ENCODE data around the gene KLHL25.

The KLHL25 gene

DNA sequence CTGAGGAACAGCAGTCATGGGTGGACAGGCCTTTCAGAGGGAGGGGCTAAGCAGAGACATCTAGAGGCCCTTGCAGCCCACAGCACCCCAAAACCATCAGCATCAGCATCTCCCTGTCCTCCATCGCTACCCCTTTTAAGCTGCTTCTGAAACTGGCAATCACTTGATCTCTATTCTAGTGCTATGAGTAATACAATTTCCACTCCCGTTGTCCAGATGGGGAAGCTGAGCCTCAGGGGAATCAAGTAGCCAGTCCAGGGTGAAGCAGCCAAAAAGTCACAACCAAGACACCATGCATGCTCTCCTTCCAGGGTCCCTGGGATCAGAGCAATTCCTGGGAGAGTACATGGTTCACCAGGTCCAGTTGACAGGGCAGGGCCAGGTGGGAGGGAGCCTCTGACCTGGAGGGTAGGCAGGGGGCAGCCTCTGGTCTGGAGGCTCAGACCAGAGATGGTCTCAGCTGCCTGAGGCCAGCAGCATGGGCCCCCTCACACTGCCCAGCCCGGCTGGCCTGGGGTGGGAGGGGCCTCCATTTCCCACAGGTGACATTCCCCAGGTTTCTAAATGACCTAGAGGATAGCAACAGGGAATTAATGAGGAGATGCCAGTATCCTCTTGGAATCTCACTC lies 30.0 kb downstream of the KLHL25 start:
- no peak for DNase-seq (ENCODE audit: low read depth)
- no peak overlapping the region for H3K4me3 ChIP-seq (ENCODE audit: low read depth, low read length)
- TF ChIP-seq, protein P1, sequence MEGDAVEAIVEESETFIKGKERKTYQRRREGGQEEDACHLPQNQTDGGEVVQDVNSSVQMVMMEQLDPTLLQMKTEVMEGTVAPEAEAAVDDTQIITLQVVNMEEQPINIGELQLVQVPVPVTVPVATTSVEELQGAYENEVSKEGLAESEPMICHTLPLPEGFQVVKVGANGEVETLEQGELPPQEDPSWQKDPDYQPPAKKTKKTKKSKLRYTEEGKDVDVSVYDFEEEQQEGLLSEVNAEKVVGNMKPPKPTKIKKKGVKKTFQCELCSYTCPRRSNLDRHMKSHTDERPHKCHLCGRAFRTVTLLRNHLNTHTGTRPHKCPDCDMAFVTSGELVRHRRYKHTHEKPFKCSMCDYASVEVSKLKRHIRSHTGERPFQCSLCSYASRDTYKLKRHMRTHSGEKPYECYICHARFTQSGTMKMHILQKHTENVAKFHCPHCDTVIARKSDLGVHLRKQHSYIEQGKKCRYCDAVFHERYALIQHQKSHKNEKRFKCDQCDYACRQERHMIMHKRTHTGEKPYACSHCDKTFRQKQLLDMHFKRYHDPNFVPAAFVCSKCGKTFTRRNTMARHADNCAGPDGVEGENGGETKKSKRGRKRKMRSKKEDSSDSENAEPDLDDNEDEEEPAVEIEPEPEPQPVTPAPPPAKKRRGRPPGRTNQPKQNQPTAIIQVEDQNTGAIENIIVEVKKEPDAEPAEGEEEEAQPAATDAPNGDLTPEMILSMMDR (IDR thresholded peaks at IDR 0.05; ENCODE audit: control insufficient read depth, extremely low read depth, insufficient read depth) = no peak

- no peak overlapping the region for H3K4me3 ChIP-seq (ENCODE audit: low read depth, low read length)
- no peak for DNase-seq (ENCODE audit: low read depth)
- TF ChIP-seq, protein P1 (IDR thresholded peaks at IDR 0.05; ENCODE audit: control insufficient read depth, extremely low read depth, insufficient read depth) = no peak
These were observed 30.8 kb downstream of the KLHL25 start for GRCh38 chr15:85763673-85764633.

GRCh38 chr15:85763157-85763556 lies 31.6 kb downstream of the KLHL25 start:
- TF ChIP-seq, protein P1 (IDR thresholded peaks at IDR 0.05; ENCODE audit: control insufficient read depth, extremely low read depth, insufficient read depth) = no peak
- no peak overlapping the region for H3K4me3 ChIP-seq (ENCODE audit: low read depth, low read length)
- DNase-seq (ENCODE audit: low read depth) = no peak

GRCh38 chr15:85762756-85763127 lies 32.0 kb downstream of the KLHL25 start:
- H3K4me3 ChIP-seq (ENCODE audit: low read depth, low read length) = no peak overlapping the region
- TF ChIP-seq, protein P1 (IDR thresholded peaks at IDR 0.05; ENCODE audit: control insufficient read depth, extremely low read depth, insufficient read depth) = no peak
- DNase-seq (ENCODE audit: low read depth) = no peak

GRCh38 chr15:85762039-85762755 lies 32.5 kb downstream of the KLHL25 start:
- TF ChIP-seq, protein P1 (IDR thresholded peaks at IDR 0.05; ENCODE audit: control insufficient read depth, extremely low read depth, insufficient read depth) = no peak
- DNase-seq (ENCODE audit: low read depth) = no peak
- H3K4me3 ChIP-seq (ENCODE audit: low read depth, low read length) = no peak overlapping the region

GRCh38 chr15:85761635-85762034 lies 33.1 kb downstream of the KLHL25 start:
- TF ChIP-seq, protein P1 (IDR thresholded peaks at IDR 0.05; ENCODE audit: control insufficient read depth, extremely low read depth, insufficient read depth) = no peak
- H3K4me3 ChIP-seq (ENCODE audit: low read depth, low read length) = no peak overlapping the region
- DNase-seq (ENCODE audit: low read depth) = no peak
